ENCODE measurements around the gene S100A8.
"Not testable (repeated sequence)": the region's sequence is repeated elsewhere in the genome, so short reads cannot be mapped to it uniquely, and the experiment has no call there.

The S100A8 gene

DNA sequence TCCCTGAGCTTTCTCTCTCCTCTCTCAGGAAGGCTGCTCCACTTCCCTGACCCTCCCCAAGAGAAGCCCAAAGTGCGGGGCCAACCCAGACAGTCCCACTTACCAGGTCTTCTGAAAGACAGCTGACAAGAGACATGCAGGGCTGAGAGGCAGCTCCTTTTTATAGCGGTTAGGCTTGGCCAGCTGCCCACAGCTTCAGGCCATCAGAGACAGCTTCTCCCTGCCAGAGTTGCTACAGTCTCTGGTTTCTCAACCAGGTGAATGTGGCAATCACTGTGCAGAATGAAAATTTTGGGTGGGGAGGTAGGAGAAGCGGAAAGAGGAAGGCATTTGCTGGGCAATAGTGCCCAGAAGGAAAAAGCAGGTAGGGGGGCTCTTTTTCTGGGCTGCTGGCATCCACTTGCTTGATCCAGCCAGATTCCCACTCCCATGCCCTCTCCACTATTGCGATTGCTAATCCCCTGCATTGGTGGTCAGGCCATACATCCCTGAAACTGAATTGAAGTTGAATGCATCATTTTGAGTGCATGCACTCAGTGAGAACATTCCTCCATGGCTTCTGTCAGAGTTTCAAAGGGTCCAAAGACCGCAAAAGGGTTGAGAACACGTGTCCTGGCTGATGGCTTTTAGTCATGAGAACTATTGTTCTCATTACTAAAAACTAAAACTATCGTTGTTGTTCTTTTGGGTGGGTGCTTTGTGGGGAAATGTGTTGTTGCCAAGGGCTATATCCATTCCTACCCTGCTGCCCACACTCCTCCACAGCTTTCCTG lies at the start of gene S100A8:
Gene S100A8, minus strand, starts transcription at position 136 of the 773 bp plus-strand sequence. CDS start 538 bp downstream, outside the sequence.
- no peak for DNase-seq

DNA sequence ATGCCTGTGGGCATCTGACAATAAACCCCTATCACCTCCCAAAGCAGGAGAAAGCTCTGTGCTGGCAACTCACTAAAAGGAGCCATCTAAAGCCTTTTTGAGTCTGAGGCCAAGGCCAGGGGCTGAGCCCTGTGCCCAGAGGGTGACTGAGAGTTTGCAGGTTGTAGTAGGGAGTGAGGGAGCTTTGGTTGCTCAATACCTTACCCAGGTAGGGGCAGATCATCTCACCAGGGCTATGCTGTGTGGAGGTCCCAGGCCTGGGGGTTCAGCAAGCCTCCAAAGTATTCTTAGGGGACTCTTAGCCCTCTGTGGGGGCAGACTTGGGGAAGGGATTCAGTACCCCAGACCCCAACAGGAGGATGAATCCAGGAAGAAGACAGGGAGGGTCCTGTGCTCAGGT lies 48.4 kb upstream of the S100A8 start:
- no peak for DNase-seq

DNA sequence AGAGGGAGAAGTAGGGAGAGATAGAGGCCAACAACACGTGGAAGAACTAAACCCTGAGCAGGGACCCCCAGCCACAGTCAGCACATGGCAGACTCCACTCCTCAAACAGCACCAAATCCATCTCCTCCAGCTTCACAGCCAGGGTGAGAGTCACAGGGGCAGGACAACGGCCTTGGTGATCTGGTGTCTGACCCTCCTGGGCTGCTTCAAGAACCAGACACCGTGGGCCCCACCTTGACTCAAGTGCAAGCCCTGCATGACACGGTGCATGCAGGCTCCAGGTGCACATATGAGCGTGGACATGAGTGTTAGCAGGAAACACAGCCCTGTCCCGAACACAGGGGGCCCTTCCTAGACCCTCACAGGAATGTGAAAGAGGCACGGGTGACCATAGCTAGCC lies 47.7 kb upstream of the S100A8 start:
- DNase-seq: no peak

DNA sequence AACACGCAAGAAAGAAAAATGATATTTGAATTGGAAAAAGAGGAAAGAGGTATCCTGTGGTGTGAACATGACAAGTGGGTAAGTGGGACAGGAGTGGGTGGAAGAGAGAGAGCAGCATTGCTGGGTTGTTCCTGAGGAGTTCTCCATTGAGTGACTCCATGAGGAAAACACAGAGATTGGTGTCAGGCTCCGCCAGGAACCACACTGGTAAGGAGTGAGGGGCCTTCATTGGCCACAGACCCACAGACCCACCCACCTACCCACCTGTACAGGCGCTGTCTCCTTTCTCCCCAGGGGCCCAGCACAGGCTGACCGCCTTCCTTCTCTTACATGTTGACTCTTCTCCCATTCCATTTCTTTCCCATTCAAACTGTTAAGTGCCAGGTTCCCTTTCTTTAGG lies 46.4 kb upstream of the S100A8 start:
- no peak for DNase-seq

DNA sequence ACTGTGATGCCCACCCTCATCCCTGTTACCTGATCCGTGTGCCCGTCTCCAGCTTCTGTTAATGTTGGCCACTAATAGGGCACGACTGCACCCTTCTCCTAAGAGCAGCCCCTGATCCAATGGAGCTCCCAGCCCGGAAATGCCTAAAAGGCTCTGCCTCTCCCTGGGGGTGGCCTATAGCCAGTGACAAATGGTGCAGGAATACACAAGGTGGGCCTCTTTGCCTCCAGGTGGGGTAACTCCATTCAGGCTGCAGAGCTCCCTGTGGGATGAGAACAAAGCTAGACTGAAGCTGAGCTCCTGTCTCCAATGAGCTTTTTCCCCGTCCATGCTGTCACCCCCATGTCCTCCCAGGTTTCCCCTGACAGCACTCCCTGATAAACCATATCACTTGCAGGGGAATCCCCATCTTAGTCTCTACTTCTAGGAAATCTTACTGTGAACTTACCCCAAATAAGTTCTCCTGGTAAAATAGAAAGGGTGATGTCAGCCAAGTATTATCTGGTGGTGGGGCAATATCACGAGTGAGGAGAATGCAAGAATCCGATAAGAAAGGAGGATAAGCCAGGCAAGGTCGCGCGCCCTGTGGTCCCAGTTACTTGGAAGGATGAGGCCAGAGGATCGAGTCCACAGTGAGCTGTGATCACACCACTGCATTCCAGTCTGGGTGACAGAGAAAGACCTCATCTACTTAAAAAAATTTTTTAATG lies 44.0 kb upstream of the S100A8 start:
- DNase-seq: no peak

DNA sequence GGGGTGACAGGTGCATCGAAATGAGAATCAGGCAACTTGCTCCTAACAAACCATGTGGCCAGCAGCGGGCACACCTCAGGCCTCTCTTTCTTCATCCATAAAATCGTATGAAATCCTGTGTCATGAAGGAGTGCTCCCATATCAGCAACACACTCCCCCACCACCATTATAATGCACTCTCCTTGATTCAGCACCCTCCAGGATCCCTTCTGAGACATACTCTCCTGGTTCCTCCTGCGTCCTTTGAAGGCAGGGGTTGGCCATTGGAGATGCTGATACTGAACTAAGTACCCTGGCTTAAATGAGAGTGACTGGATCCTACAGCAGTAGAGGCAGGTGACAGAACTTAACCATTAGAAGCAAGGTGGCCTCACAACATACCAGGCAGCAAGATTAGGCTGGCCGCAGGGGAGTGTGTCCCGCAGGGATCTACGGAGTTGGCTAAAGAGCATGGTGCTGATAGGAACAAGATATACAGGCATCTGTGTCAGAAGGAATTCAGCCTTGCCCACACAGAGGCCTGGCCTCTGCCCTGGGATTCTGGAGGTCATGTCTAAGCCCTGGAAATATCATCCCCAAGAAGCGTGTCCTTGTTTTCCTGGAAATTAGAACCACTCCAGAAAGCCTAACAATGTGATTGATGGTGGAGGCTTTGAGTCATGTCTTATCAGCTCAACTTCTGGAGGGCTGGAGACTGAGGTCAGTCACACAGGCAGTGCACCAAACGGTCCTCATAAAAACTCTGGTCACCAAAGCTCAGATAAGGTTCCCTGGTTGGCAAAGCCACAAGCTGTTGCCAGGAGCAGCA lies 42.2 kb upstream of the S100A8 start:
- no peak for DNase-seq

DNA sequence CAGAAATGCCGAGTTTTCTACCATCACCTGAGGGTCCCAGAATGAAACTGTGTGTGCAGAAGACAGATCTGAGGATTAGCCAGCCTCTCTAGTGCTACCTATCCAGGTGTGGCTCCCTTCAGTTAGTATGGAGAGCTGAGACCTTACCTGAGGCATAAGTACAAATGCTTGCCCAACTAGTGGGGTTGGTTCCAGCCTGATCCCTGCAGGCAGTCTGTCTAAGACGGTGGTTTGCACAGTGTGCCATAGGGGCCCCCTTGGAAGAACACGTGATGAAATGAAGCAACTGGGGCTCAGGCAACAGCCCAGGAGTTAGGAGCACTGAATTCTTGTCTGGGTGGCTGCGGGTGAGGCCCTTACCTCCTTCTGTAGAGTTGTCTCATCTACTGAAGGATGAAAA lies 41.1 kb upstream of the S100A8 start:
- DNase-seq: no peak

DNA sequence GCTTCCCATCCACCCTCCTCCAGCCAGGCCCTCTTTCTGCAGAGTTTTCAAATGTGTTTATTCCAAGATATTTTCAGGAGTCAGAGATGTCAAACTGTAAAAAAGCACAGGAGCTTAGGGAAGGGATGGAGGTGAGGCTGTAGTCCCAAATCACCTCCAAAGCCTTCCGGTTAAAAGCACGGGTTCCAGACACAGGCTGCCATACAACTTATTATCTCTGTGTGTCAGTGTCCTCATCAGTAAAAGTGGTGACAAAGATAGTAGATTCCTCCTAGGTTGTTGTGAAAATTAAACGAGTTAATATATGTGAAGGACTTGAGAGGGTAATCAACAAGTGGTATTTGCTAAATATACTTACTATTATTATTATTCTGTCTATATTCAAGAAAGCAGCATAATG lies 40.6 kb upstream of the S100A8 start:
- no peak for DNase-seq

DNA sequence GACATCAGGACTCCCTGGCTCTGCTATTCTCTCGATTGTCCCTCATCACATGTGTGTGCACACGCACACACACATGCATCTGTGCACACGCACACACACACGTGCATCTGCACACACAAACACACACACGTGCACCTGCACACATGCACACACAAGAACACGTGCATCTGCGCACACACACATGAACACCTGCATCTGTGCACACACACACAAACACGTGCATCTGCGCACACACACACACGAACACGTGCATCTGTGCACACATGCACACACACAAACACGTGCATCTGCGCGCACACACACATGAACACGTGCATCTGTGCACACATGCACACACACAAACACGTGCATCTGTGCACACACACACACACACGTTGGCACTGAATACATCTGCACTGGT lies 40.1 kb upstream of the S100A8 start:
- no peak for DNase-seq

DNA sequence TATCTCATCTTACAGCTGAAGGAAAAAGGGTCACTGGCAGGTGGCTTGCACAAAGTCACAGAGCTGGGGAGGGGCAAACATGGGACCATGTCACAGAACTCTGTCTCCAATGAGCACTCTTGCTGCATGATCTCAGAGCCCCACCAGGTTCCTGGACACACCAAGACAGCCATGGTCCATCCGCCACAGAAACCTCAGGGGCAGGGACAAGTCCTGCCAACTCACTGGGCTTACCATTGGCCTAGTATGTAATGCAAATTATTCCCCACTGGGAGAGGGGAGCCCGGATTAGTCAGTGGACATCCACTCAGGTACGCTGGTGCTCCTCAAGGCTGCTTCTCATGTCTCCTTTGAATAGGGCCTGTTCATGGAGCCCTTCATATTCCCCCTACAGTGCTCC lies 39.7 kb upstream of the S100A8 start:
- DNase-seq: no peak

DNA sequence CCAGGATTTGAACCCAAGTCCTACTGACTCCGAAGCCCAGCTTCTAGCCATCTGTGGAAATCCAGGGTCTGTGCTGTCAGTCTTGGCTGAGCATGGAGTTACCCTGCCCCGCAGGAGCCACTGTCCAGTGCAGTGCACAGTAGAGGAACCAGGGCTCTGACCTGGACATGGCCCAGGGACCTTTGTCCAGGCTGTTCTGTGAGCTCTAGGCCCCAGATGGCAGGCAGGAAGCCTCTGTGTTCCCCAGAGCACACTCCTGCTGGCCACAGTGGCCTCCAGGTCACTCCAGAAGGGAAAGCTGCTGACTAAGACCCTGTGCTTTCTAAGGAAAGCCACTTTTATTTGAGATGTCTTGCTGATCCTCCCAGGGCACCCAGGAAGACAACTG lies 39.3 kb upstream of the S100A8 start:
- no peak for DNase-seq

DNA sequence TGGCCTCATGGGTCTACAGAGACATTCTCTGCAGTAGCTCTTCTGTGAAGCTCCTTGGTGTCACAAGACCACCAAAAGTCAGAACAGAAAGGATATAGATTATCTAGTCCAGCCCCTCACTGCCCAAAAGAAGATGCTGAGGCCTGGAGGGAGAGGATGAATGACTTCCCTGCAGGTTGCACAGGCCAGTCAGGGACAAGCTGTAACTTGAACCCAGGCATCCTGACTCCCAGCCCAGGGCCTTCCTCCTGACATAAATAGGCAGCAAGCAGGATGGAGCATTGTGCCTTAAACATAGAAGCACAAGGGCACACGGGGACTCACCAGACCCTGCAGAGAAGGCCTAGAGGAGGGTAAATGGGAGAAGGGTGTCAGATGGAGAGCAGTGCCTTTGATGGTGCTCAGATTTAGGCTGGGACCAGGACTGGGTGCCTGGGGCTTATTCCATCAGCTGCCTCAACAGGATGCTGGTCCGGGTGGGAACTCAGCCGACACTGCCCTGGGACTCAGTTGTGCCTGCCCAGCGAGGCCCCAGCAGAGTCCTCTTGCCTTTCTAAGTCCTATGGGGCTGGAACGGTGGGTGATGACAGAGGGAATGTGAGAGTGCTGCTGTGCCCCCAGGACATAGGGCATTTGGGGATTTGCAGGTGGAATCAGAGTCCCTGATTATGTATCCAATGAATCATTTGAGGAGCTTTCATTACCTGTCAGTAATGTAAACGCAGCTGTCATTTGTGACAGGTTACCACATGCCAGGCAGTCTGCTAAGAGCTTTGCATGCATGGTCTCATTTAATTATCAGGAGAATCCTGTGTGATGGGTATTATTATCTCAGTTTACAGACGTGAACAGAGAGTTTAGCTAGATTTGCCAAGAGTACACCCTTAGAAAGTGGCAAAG lies 38.6 kb upstream of the S100A8 start:
- DNase-seq: no peak

DNA sequence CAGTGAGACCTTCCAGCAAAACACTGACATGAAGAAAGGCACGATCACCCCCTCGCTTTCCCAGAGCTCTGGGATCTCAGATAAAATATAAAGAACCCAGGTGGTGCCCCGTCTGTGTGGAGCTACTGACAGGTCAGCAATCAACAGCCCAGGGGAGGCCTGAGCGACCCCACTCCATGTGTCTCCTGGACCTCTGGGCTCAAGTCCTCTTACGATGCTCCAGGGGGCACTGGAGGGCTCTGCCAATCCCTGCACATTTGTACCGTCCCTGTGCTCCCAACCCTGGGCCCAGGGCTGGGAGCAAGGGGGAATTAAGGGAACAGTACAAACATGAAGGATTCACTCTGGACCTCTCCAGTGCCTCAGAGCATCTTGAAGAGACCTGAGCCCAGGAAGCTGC lies 37.9 kb upstream of the S100A8 start:
- DNase-seq: no peak

DNA sequence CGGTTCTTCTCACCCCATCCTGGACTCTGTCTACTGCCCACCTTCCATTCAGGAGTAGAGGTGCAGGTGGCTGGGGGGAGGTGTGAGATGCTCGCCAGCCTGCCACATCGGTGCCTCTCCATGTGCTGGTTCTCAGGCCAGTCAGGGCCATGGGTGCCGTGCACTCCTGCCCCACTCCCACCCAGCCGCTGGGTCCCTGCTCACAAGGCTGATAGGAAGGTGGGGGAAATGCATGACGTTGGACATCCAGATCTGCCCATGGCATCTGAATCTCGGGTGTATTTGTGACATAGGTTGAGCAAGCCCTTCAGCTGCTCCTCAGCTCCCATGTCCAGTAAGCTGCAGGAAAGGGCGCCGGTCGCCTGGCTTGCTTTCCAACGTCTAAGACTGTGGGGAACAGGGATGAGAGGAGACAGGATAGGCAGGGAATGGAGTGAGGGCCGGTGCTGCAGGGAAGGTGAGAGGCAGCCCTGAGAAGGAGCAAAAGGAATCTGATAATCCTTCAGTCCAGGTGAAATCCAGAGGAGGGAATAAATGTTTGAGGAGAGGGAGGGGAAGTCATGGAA lies 37.3 kb upstream of the S100A8 start:
- DNase-seq: no peak

DNA sequence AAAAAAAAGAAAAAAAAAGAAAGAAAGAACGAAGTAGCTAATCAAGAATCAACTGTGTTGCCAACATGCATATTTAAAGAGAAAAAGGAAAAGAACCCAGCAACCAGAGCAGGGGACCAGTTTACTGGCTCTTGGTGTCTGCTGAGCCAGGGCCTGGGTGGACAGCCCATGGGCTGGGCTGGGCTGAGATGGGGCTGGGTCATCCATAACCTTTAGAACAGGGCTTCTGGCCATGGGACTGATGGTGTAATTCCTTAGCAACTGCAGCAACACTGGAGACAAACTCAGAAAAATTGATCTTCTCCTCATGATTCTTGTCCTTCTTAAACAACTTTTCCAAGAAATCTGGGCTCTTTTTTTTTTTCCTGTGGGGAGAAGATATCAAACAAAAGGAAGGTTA lies 35.9 kb upstream of the S100A8 start:
- DNase-seq: no peak

DNA sequence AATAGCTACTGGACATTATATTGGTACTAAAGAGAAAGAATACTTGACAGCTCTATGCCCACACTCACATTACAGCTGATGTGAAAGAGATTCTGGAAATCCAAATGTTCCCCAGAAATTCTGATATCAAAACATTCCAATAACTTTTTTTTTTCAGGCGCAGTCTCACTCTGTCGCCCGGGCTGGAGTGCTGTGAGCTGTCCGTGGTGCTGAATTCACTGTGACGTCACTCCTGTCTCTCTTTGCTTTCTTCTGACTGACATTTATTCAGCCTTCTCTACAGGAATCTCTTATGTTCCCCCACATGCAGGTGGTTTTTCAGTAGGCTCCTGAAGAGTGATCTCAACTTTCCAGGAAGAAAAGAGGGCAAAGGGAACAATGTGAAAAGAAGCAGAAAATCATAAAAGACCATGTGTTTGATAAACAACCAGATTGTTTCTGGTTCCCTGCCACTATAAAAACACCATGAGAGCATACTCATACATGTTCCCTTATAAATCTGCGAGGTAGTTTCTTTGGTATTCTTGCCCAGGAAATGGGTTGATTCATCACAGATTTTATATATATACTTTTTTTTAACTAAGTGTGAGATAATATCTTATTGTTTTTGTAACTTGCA lies 31.7 kb upstream of the S100A8 start:
- no peak for DNase-seq

DNA sequence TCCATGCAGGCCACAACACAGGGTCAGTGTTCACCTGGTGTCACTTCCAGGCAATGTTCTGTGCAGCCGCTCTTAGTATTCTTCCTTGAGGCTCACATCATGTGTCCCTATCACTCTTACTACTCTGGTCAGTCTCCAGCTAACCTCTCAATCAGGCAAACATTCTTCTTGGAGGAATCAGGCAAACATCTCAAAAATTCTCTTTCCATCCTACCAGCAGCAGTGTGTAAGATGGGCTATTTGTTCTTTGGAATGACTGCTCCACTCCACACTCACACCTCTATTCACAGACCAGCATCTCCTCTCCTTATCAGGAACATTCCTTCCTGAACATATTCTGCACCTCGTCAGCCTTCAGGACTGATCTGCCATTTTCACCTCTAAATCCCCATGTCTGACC lies 29.4 kb upstream of the S100A8 start:
- DNase-seq: no peak

DNA sequence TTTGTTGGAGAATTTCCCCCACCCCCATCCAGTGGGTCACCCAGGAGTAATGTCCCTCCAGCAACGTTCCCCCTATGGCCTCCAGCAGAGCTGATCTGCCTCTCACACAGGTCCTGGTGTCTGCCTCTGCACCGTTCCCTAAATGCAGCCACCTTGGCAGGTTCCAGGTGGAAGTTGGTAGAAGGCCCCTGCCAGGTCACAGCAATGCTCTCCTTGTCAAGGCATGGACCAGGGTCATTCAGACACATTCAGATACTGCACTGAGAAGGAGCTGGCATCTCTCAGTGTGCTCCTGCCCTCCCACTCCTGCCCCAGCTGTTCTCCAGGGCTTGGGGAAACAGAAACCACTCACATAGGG lies 28.5 kb upstream of the S100A8 start:
- DNase-seq: not testable (repeated sequence)

DNA sequence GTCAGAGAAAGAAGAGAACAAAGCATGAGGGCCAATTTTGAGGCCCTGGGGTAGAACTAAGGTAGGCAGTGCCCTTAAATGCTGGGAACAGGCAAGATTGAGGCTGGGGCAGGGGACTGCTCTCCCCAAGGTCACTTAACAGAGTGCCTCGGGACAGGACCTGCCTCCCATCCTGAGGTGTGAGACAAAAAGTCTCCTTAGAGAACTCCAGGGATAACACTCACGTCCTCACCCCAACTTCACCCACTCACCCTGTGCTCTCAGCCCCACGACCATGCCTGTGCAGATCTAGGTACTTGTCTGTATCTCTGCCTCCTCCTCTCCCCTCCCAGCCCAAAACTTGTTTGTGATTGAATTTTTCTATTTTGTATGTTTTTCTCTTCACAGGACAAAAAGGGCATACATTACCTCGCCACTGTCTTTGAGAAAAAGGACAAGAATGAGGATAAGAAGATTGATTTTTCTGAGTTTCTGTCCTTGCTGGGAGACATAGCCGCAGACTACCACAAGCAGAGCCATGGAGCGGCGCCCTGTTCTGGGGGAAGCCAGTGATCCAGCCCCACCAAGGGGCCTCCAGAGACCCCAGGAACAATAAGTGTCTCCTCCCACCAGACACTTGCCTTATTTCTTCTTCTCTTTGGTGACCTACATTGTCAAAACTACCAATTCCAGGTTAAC lies 28.0 kb upstream of the S100A8 start:
- DNase-seq: not testable (repeated sequence)

DNA sequence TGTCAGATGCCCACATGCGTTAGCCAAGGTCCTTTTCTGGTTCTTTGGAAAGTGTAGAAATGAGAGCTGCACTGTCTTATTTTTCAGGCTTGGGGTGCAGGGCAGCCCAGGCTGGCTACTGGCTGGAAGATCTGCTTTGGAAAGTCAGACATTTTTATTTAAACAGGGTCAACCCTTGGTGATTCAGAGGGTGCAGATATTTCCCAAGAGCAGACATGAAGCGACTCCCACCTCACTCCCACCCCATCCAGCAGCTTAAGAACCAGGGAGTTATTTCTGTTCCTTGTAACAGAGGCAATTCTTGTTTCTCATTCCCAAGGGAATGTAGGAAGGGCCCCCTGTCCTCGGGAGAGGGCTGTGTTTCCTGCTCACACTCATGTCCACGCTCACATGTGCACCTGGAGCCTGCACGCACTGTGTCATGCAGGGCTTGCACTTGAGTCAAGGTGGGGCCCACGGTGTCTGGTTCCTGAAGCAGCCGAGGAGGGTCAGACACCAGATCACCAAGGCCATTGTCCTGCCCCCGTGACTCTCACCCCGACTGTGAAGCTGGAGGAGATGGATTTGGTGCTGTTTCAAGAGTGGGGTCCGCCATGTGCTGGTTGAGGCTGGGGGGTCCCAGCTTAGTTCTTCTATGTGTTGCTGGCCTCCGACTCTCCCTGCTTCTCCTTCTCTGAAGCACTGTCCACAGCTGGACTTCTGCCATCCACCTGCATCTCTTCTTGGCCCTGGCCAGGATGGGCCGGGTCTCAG lies 26.4 kb upstream of the S100A8 start:
- DNase-seq: no peak

Measured in amniotic stem cell (primary cell).